Measurements from ENCODE around the gene NPPA. TPM values are rescaled to one million over a fixed set of nuclear protein-coding genes. Genes with fewer than 3 reads are reported as not detected.
A peak's percentile ranks its signal among the peaks of the same experiment; 100 is the strongest.

Gene NPPA
- total and polyA plus RNA-seq, 9 of the 15 experiments (the other 6 are each of a cell fraction or from before 2014, with no cell fraction given) = not detected

DNA sequence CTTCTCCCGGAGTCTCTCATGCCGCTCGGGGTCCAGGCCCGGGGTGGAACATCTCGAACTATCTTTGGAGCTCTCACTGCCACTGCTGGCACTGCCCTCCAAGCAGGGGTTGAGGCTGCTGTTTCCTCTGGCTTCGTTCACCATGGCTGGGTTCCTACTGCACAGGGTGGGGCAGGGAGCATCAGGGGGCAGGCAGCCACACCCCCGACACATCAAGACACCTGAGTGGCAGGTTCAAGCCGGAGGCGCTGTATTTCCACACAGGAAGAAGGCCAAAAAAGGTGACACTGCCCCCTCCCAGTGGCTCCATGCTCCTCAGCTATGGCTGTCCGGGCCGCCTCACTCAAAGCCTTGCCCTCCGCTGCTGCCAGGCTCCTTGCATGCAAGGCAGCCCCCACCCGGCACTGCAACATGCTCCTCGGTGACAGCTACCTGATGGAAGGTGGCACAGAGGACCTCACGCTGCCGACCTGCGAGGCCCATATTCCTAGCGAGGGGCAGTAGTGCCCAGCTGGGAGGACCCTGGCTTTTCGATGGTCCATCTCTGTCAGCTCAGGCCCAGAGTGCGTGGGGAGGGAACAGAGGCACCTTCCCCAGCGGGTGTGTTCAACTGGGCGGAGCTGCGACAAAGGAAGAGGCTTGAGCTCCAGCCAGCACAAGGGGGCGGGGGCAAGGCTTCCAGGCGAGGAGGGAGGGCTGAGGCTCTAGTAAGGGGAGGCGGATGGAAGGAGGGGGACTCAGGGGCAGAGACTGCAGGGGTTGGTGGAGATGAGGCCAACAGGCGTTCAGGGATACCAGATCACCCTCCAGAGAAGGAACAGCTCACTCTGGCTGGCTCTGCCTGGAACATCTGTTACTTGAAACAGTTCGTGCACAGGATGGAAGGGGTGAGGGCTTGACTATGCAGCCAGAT lies 44.4 kb downstream of the NPPA start (continued):
- TF ChIP-seq ZNF445 (CRISPR knock-in tag; IDR thresholded peaks at IDR 0.05; ENCODE audit: low read depth) (no peak), PBX2 (CRISPR knock-in tag; IDR thresholded peaks at IDR 0.05; ENCODE audit: low read depth) (no peak), PBX2 (tag; conservative IDR thresholded peaks at IDR 0.05; ENCODE audit: low read depth) (no peak), MIER1 (IDR thresholded peaks at IDR 0.05; ENCODE audit: low read depth) (no peak), CBFB (CRISPR knock-in tag; IDR thresholded peaks at IDR 0.05) (no peak; the same call in 1 of the 2 replicates), SMAD3 (CRISPR knock-in tag; conservative IDR thresholded peaks at IDR 0.05) (no peak), EHMT2 (IDR thresholded peaks at IDR 0.05) (no peak), U2AF1 (optimal IDR thresholded peaks at IDR 0.05; ENCODE audit: low read depth, low read length) (no peak), KDM4B (IDR thresholded peaks at IDR 0.05; ENCODE audit: borderline replicate concordance in 2 of 2, low read depth in 1 of 2) (0 out of 4 replicates have a peak, but pooled peaks of 1 of the 2 experiments have one; percentile 64), BRF1 (IDR thresholded peaks at IDR 0.05; ENCODE audit: borderline replicate concordance, extremely low read depth, insufficient read length) (no peak), PML (IDR thresholded peaks at IDR 0.05; ENCODE audit: low read length) (peak; percentile 71; the same call in 1 of the 2 replicates), CBX5 (IDR thresholded peaks at IDR 0.05; ENCODE audit: borderline replicate concordance, low read depth) (no peak), HDAC1 (IDR thresholded peaks at IDR 0.05) (peak in 1 of 2 experiments; percentile 90; a peak in 2 of 4 replicates), ZFP36 (IDR thresholded peaks at IDR 0.05; ENCODE audit: low read depth, low read length, partially characterized antibody) (peak; percentile 2), TAL1 (IDR thresholded peaks at IDR 0.05) (no peak), DPF2 (IDR thresholded peaks at IDR 0.05) (no peak), ZNF436 (CRISPR knock-in tag; IDR thresholded peaks at IDR 0.05) (no peak), PYGO2 (tag; IDR thresholded peaks at IDR 0.05) (no peak), NR2C1 (IDR thresholded peaks at IDR 0.05) (no peak), NR2C1 (tag; IDR thresholded peaks at IDR 0.05) (no peak), ZFX (CRISPR knock-in tag; IDR thresholded peaks at IDR 0.05) (no peak), RAD51 (IDR thresholded peaks at IDR 0.05; ENCODE audit: borderline replicate concordance, low read depth) (no peak), ZNF232 (CRISPR knock-in tag; IDR thresholded peaks at IDR 0.05) (no peak), NCOA2 (IDR thresholded peaks at IDR 0.05; ENCODE audit: partially characterized antibody in 2 of 2) (no peak), PCBP1 (IDR thresholded peaks at IDR 0.05; ENCODE audit: low read depth, low read length, poor library complexity, severe bottlenecking) (no peak), YBX1 (IDR thresholded peaks at IDR 0.05) (no peak)
- TF ChIP-seq, protein P1, sequence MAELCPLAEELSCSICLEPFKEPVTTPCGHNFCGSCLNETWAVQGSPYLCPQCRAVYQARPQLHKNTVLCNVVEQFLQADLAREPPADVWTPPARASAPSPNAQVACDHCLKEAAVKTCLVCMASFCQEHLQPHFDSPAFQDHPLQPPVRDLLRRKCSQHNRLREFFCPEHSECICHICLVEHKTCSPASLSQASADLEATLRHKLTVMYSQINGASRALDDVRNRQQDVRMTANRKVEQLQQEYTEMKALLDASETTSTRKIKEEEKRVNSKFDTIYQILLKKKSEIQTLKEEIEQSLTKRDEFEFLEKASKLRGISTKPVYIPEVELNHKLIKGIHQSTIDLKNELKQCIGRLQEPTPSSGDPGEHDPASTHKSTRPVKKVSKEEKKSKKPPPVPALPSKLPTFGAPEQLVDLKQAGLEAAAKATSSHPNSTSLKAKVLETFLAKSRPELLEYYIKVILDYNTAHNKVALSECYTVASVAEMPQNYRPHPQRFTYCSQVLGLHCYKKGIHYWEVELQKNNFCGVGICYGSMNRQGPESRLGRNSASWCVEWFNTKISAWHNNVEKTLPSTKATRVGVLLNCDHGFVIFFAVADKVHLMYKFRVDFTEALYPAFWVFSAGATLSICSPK (IDR thresholded peaks at IDR 0.05; ENCODE audit: borderline replicate concordance) = no peak

Data from K562 (cell line).